Coronary artery (tissue), 2 donors: ENCODE data around the gene FPGS.

Experiments
- DNase-seq: peaks from one replicate; pipeline ENCODE4 v3.0.0-alpha.2; 2017; ENCODE audit warnings: low spot score
- H3K27ac ChIP-seq, 2 donors: fragments of 200-600 bp; sonication (generic); one replicate each; pipeline ENCODE4 v1.5.1; 2016 to 2019
- H3K4me3 ChIP-seq: fragments of 200-600 bp; sonication (generic); 2 replicates; pipeline ENCODE4 v1.5.1; 2016; ENCODE audit warnings: mild to moderate bottlenecking, moderate library complexity
- CTCF ChIP-seq: fragments of 200-600 bp; sonication (generic); IDR thresholded peaks from one replicate; pipeline ENCODE4 v1.5.1; 2019; ENCODE audit warnings: antibody characterized with exemption

FPGS gene

GRCh38 chr9:127767909-127768331 is 34.8 kb upstream of the FPGS start:
- no peak for TF ChIP-seq CTCF
- DNase-seq: no peak

GRCh38 chr9:127768698-127769097 is 34.0 kb upstream of the FPGS start:
- no peak for DNase-seq
- no peak for TF ChIP-seq CTCF
- Histone ChIP-seq H3K4me3 (peak overlapping the region; percentile 41), H3K27ac (peak overlapping the region in 1 of 2 donors; percentile 70)

More at GRCh38 chr9:127767909-127768331, 34.8 kb upstream of the FPGS start:
- Histone ChIP-seq H3K27ac (peak overlapping the region in 1 of 2 donors; percentile 70), H3K4me3 (peak overlapping the region; percentile 41)

GRCh38 chr9:127769101-127769500 is 33.6 kb upstream of the FPGS start:
- H3K4me3 ChIP-seq: no peak overlapping the region
- DNase-seq: no peak
- no peak for TF ChIP-seq CTCF
- H3K27ac ChIP-seq: peak overlapping the region in 1 of 2 donors; percentile 45

GRCh38 chr9:127769929-127770582 is 32.6 kb upstream of the FPGS start:
- DNase-seq: no peak
- no peak for TF ChIP-seq CTCF
- peak overlapping the region; percentile 80 for H3K4me3 ChIP-seq
- H3K27ac ChIP-seq: peak overlapping the region; percentile 3 to 82

- Histone ChIP-seq H3K4me3 (peak overlapping the region; percentile 80), H3K27ac (peak overlapping the region; percentile 3 to 82)
- TF ChIP-seq CTCF: no peak
- DNase-seq: no peak
Measured at GRCh38 chr9:127770583-127770904, 32.1 kb upstream of the FPGS start.

GRCh38 chr9:127770905-127771569 is 31.6 kb upstream of the FPGS start:
- TF ChIP-seq CTCF: no peak
- H3K4me3 ChIP-seq: peak overlapping the region; percentile 80
- H3K27ac ChIP-seq: peak overlapping the region; percentile 3 to 82
- peak; percentile 99 for DNase-seq
